ENCODE data around the gene ZNF236.

DNA sequence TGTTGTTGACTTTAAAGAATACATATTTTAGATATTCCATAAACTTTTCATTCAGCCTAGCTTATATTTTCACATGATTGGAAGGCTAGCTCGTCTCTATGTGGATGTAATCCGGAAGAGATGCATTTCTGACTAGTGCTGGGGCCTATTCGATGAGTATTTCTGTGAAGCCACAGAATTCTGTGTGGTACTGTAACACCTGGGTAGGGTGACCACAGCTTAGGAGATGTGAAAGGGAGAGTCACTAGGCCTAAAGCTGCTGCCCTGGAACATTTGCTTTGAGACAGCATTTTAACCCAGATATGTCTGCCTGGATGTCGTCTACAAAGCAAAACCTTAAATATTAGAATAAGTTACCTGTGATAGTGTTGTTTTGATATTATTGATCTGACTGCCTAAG is 83.5 kb downstream of the ZNF236 start:
- TF ChIP-seq POLR2A (IDR thresholded peaks at IDR 0.05; ENCODE audit: low read depth, low read length) (no peak), CTCF (IDR thresholded peaks at IDR 0.05; ENCODE audit: extremely low read depth in 1 of 2, insufficient read depth in 1 of 2, low read depth in 1 of 2, low read length in 2 of 2) (no peak), GATA2 (IDR thresholded peaks at IDR 0.05; ENCODE audit: insufficient read depth, insufficient read length, low read depth, low read length) (no peak), EZH2 (IDR thresholded peaks at IDR 0.05; ENCODE audit: borderline replicate concordance, low read depth, low read length, severe bottlenecking) (no peak), MYC (IDR thresholded peaks at IDR 0.05; ENCODE audit: low read depth, low read length) (no peak), JUN (IDR thresholded peaks at IDR 0.05; ENCODE audit: borderline replicate concordance, insufficient read depth, insufficient read length, low read depth) (no peak), POLR2AphosphoS5 (IDR thresholded peaks at IDR 0.05; ENCODE audit: insufficient read depth, low read depth, low read length) (no peak), FOS (IDR thresholded peaks at IDR 0.05; ENCODE audit: borderline replicate concordance, insufficient read depth, low read length) (no peak), MAX (IDR thresholded peaks at IDR 0.05; ENCODE audit: insufficient read depth, insufficient read length) (no peak)

All from endothelial cell of umbilical vein (primary cell).